CD8-positive, alpha-beta memory T cell (primary cell): ENCODE results near the gene EPGN. TPM values are rescaled to one million over a fixed set of nuclear protein-coding genes. Genes with fewer than 3 reads are reported as not detected.

ENCODE experiments used
- CTCF ChIA-PET: fragments of 350-600 bp; sonication (Branson Sonifier 250); formaldehyde crosslinking; loops from one replicate; lab custom pipeline; 2021; ENCODE audit warnings: antibody characterized with exemption; lab: Charles Lee
- POLR2A ChIA-PET: fragments of 350-600 bp; sonication (Branson Sonifier 250); formaldehyde crosslinking; loops from one replicate; lab custom pipeline; 2021; ENCODE audit warnings: antibody characterized with exemption; lab: Charles Lee
- DNase-seq, 5 donors: peaks; one replicate each; pipeline versions ENCODE4 v3.0.0 to v3.0.0-alpha.2; 2020 to 2022; ENCODE audit warnings: mixed read lengths in 1 of 5
- H3K27ac ChIP-seq: one replicate; pipeline ENCODE4 v1.7.0; 2013; ENCODE audit warnings: low read depth, mild to moderate bottlenecking, low read length, moderate library complexity
- H3K27me3 ChIP-seq: 2 replicates; pipeline ENCODE4 v1.7.0; 2013; ENCODE audit warnings: low read length, mild to moderate bottlenecking; ENCODE audit not compliant: insufficient read depth, poor library complexity, severe bottlenecking
- H3K36me3 ChIP-seq: 2 replicates; pipeline ENCODE4 v1.7.0; 2013; ENCODE audit warnings: mild to moderate bottlenecking, low read length, moderate library complexity; ENCODE audit not compliant: insufficient read depth
- H3K4me1 ChIP-seq: 2 replicates; pipeline ENCODE4 v1.7.0; 2013; ENCODE audit warnings: mild to moderate bottlenecking, low read length, moderate library complexity; ENCODE audit not compliant: insufficient read depth
- H3K4me3 ChIP-seq: 2 replicates; pipeline ENCODE4 v1.7.0; 2013; ENCODE audit warnings: mild to moderate bottlenecking, low read length
- H3K9me3 ChIP-seq: 2 replicates; pipeline ENCODE4 v1.7.0; 2013; ENCODE audit warnings: mild to moderate bottlenecking, low read length
- H3K27ac Mint-ChIP-seq, 8 donors: one replicate each; pipeline ENCODE4 v1.8.0; 2020 to 2021; ENCODE audit warnings: mixed read lengths in 8 of 8, mild to moderate bottlenecking in 6 of 8, inconsistent platforms in 3 of 8, moderate library complexity in 3 of 8
- H3K27me3 Mint-ChIP-seq, 2 donors: one replicate each; pipeline ENCODE4 v1.8.0; 2020 to 2021; ENCODE audit warnings: mixed read lengths in 2 of 2, mild to moderate bottlenecking in 1 of 2, moderate library complexity in 1 of 2
- H3K36me3 Mint-ChIP-seq, 3 donors: one replicate each; pipeline ENCODE4 v1.8.0; 2020 to 2021; ENCODE audit warnings: mixed read lengths in 3 of 3, inconsistent platforms in 1 of 3, mild to moderate bottlenecking in 1 of 3
- H3K4me1 Mint-ChIP-seq, 3 donors: one replicate each; pipeline ENCODE4 v1.8.0; 2020 to 2021; ENCODE audit warnings: mixed read lengths in 3 of 3, inconsistent platforms in 1 of 3, mild to moderate bottlenecking in 1 of 3
- H3K4me3 Mint-ChIP-seq, 7 donors: one replicate each; pipeline ENCODE4 v1.8.0; 2020 to 2021; ENCODE audit warnings: mixed read lengths in 7 of 7, mild to moderate bottlenecking in 6 of 7, moderate library complexity in 4 of 7, inconsistent platforms in 2 of 7
- H3K9me3 Mint-ChIP-seq, 5 donors: one replicate each; pipeline ENCODE4 v1.8.0; 2020 to 2022; ENCODE audit warnings: mixed read lengths in 5 of 5, mild to moderate bottlenecking in 3 of 5, moderate library complexity in 2 of 5, inconsistent platforms in 1 of 5
- polyA plus RNA-seq: library from polyadenylated mRNA; unstranded; fragments of 300-500 nt; fragmentation: Illumina TruSeq; gene quantifications from one replicate; pipeline ENCODE4 v1.2.3, GENCODE V29; 2021
- total RNA-seq, 2 experiments: library from RNA; stranded (reverse); gene quantifications; one replicate each; pipeline ENCODE4 v1.2.3, GENCODE V29; 2021

The EPGN gene
- total and polyA plus RNA-seq, 3 experiments from 2014 or later, result not detected

DNA sequence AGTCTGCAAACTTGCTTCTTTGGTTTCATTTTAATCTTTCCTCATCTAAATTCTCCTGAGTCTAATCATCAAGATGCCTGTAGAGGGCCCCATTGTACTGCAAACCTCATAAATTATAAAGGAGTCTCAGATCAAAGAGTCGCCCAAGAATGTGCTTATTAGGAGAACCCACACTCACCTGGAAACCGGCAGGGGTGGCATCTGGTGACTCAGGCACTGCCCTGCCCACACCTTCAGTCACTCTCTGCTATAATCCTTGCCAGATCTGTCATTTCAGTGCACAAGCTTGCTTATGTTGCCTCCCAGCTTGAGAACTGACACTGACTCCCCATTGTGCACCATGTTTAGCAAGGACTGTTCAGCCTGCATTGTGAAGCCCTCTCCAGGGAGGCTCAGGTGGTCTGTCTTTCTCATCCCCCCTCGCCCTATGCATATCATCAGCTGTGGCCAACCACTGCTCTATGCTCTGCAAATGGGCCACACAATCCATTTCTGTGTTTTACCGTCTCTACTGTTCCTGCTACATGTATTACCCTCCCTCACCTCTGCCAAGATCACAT is 12.4 kb downstream of the EPGN start:
- Mint-ChIP-seq H3K4me1 (no peaks in the 10 kb centered on the region), H3K27ac (no peak overlapping the region), H3K9me3 (no peaks in the 10 kb centered on the region), H3K36me3 (no peaks in the 10 kb centered on the region), H3K27me3 (peaks cover 2 to 19% of the 10 kb centered on the region in 2 donors), H3K4me3 (no peak overlapping the region)
- no peaks in the 10 kb centered on the region for H3K9me3 ChIP-seq
- H3K27me3 ChIP-seq, result no peaks in the 10 kb centered on the region
- no peaks in the 10 kb centered on the region for H3K36me3 ChIP-seq
- H3K27ac ChIP-seq, result no peak overlapping the region
- DNase-seq, result peak in 1 of 5 donors; percentile 3
- H3K4me1 ChIP-seq, result no peaks in the 10 kb centered on the region
- POLR2A ChIA-PET, result no interaction called here
- H3K4me3 ChIP-seq, result no peak overlapping the region
- CTCF ChIA-PET, result interaction anchor here (1.2 kb wide), 1 partner anchor 10 kb away, joined by 3 read pairs; no protein-coding TSS in a partner anchor

DNA sequence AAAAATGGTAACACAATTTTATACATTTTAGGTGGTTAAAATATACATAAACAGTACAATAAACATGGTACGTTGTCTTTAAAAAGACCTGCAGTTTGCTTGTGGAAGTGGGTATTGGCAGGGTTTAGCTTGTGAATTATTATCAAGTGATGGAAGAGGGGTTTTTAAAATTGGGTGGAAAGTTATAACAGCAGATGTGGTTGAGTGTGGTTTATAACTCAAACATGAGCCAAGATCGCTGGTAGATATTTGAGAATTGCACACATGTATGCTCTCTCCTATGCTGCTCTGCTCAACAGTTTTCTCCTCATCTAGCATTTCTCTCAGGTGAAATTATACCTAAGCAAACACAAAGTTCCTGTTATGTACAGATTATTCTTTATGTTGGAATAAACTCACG is 14.0 kb downstream of the EPGN start:
- no peak overlapping the region for H3K4me3 Mint-ChIP-seq
- no peaks in the 10 kb centered on the region for H3K4me1 Mint-ChIP-seq
- H3K27me3 Mint-ChIP-seq, result peaks cover 2 to 19% of the 10 kb centered on the region in 2 donors
- no peaks in the 10 kb centered on the region for H3K36me3 ChIP-seq
- no peaks in the 10 kb centered on the region for H3K27me3 ChIP-seq
- H3K9me3 ChIP-seq, result no peaks in the 10 kb centered on the region
- H3K27ac ChIP-seq, result no peak overlapping the region
- ChIA-PET CTCF (no interaction called here), POLR2A (no interaction called here)
- H3K4me3 ChIP-seq, result no peak overlapping the region
- DNase-seq, result no peak
- H3K9me3 Mint-ChIP-seq, result no peaks in the 10 kb centered on the region
- H3K36me3 Mint-ChIP-seq, result no peaks in the 10 kb centered on the region
- H3K27ac Mint-ChIP-seq, result no peak overlapping the region
- H3K4me1 ChIP-seq, result no peaks in the 10 kb centered on the region

DNA sequence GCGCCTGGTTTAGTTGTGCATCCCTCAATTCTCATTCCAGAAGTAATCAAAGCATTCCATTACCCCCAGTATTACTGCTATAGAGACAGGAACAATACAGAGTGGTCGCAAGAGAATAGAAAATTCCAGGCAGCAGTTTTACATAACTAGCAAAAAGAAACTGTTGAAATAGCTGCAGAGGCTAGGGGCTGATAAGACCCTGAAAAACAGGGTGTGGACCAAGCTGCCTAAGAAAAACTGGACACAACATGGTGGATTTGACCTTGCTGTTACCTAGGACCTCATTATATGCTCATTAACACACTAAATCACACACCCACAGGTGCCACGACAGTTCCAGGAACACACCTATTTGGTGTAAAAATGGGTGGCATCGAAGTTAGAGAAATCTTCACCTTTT is 15.4 kb downstream of the EPGN start:
- no peak overlapping the region for H3K4me3 Mint-ChIP-seq

DNA sequence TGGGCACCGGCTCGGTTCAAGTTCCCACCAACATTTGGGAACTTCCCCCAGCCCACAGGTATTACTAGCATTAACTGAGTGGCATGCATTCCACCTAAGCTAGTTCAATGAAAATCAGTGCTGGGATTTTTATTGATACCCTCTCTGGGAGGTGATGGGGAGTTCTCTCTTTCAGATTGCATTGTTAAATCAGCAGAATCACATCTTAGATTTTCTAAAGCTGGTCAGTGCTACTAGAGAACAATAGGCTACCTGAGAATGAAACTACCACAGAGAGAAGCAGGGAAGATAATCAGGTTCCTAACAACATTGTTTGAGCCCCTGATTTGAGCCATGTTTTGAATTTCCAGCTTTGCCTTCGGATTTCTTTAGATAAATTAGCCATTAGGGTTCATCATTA is 16.0 kb downstream of the EPGN start:
- Mint-ChIP-seq H3K4me1 (no peaks in the 10 kb centered on the region), H3K4me3 (no peak overlapping the region), H3K36me3 (no peaks in the 10 kb centered on the region), H3K27ac (no peak overlapping the region), H3K9me3 (no peaks in the 10 kb centered on the region), H3K27me3 (peaks cover 2 to 35% of the 10 kb centered on the region in 2 donors)
- no peaks in the 10 kb centered on the region for H3K9me3 ChIP-seq
- ChIA-PET CTCF (no interaction called here), POLR2A (no interaction called here)
- H3K27me3 ChIP-seq, result no peaks in the 10 kb centered on the region
- no peaks in the 10 kb centered on the region for H3K4me1 ChIP-seq
- H3K4me3 ChIP-seq, result no peak overlapping the region
- H3K27ac ChIP-seq, result no peak overlapping the region
- H3K36me3 ChIP-seq, result no peaks in the 10 kb centered on the region
- no peak for DNase-seq

More for the DNA sequence above, 15.4 kb downstream of the EPGN start:
- Histone ChIP-seq H3K36me3 (no peaks in the 10 kb centered on the region), H3K27me3 (no peaks in the 10 kb centered on the region), H3K4me3 (no peak overlapping the region), H3K27ac (no peak overlapping the region), H3K9me3 (no peaks in the 10 kb centered on the region), H3K4me1 (no peaks in the 10 kb centered on the region)
- POLR2A ChIA-PET, result no interaction called here
- no peaks in the 10 kb centered on the region for H3K9me3 Mint-ChIP-seq
- no peak for DNase-seq
- CTCF ChIA-PET, result no interaction called here
- H3K36me3 Mint-ChIP-seq, result no peaks in the 10 kb centered on the region
- H3K27me3 Mint-ChIP-seq, result peaks cover 2 to 29% of the 10 kb centered on the region in 2 donors
- H3K4me1 Mint-ChIP-seq, result no peaks in the 10 kb centered on the region
- H3K27ac Mint-ChIP-seq, result no peak overlapping the region

DNA sequence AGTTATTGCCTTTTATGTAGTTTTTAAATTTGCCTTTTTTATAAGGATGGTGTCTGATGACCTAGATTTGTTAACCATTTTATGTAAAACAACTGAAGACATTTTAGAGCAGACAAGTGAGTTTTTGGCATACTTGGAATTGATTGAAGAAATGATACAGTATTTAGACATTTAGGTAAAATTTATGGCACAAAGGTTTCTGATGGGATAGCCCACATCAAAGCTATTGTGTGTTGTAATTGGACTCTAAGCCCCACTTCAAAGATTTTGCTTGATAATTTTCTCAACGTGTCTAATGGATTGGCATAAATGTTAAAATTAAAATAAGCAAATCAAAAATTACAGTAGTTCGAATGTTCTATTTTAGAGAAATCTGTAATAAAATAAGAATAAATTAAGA is 17.6 kb downstream of the EPGN start:
- Histone ChIP-seq H3K27ac (no peak overlapping the region), H3K27me3 (no peaks in the 10 kb centered on the region), H3K36me3 (no peaks in the 10 kb centered on the region), H3K9me3 (no peaks in the 10 kb centered on the region), H3K4me1 (no peaks in the 10 kb centered on the region), H3K4me3 (no peak overlapping the region)
- CTCF ChIA-PET, result no interaction called here
- no peak for DNase-seq
- POLR2A ChIA-PET, result no interaction called here
- Mint-ChIP-seq H3K4me1 (no peaks in the 10 kb centered on the region), H3K27me3 (peaks cover 4 to 30% of the 10 kb centered on the region in 2 donors), H3K27ac (no peak overlapping the region), H3K9me3 (no peaks in the 10 kb centered on the region), H3K36me3 (no peaks in the 10 kb centered on the region), H3K4me3 (no peak overlapping the region)

DNA sequence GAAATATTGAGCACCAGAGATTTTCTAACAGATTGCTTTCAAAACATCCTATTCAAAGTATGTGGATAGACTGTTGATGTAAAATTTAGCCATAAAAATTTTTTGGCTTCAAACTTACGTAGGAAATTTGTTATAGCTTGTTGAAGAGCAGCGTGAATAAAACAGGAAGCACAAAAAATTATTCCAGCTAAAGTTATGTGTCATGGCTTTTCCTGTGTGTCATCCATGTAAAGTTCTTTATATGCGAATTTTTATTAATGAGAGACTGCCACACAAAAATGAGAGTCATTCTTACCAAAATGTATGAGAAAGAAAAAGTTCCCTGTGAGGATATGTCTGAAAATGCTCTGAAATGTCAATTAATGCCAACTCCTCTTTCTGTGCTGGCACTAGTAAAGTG is 19.5 kb downstream of the EPGN start:
- H3K36me3 Mint-ChIP-seq, result no peaks in the 10 kb centered on the region
- ChIA-PET CTCF (no interaction called here), POLR2A (no interaction called here)
- no peak overlapping the region for H3K4me3 Mint-ChIP-seq
- Histone ChIP-seq H3K9me3 (no peaks in the 10 kb centered on the region), H3K27me3 (no peaks in the 10 kb centered on the region), H3K36me3 (no peaks in the 10 kb centered on the region), H3K27ac (peak overlapping the region; percentile 52), H3K4me3 (no peak overlapping the region), H3K4me1 (no peaks in the 10 kb centered on the region)
- no peak for DNase-seq
- no peak overlapping the region for H3K27ac Mint-ChIP-seq
- no peaks in the 10 kb centered on the region for H3K9me3 Mint-ChIP-seq
- H3K4me1 Mint-ChIP-seq, result no peaks in the 10 kb centered on the region
- H3K27me3 Mint-ChIP-seq, result peaks cover 3 to 20% of the 10 kb centered on the region in 2 donors

DNA sequence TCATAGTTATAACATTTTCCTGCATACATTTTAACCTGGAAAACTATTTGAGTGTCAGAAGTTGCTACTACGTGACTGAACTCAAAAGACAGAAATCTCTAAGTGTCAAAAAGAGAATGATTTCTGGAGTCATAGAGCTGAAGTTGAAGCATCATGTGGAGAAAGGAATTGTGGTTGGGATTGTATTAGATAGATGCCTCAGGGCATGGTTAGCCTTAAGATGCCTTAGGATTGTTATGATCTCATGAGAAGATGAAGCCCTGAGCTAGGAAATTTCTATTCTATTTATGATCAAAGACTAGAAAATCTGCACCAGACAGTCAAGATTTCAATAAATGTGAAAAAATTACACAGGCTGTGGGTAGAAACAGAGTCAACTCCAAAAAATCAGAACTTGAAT is 20.2 kb downstream of the EPGN start:
- Histone ChIP-seq H3K27me3 (no peaks in the 10 kb centered on the region), H3K4me3 (no peak overlapping the region), H3K9me3 (no peaks in the 10 kb centered on the region), H3K36me3 (no peaks in the 10 kb centered on the region), H3K4me1 (no peaks in the 10 kb centered on the region), H3K27ac (peak overlapping the region; percentile 52)
- no peak for DNase-seq
- Mint-ChIP-seq H3K4me3 (no peak overlapping the region), H3K27ac (no peak overlapping the region), H3K4me1 (no peaks in the 10 kb centered on the region), H3K36me3 (no peaks in the 10 kb centered on the region), H3K9me3 (no peaks in the 10 kb centered on the region), H3K27me3 (peaks cover 3 to 18% of the 10 kb centered on the region in 2 donors)
- CTCF ChIA-PET, result no interaction called here
- POLR2A ChIA-PET, result no interaction called here

DNA sequence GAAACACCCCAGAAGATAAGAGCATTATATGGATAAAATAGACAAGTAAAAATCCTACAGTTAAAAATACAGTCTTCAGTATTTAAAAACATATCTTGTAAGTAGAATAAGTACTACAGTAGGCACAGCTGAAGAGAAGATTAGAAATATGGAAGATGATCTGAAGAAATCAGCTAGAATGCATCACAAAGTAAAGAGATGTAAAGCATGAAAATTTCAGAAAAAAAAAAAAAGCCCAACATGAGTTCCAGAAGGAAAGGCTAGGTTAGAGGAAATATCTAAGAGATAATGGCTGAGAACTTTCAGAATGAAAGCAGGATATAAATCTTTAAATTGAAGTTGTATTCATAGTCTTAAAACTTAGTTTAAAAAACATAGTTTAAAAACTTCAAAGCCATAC is 21.0 kb downstream of the EPGN start:
- peaks cover 3 to 18% of the 10 kb centered on the region in 2 donors for H3K27me3 Mint-ChIP-seq
- no peak overlapping the region for H3K4me3 ChIP-seq
- H3K4me1 Mint-ChIP-seq, result no peaks in the 10 kb centered on the region
- H3K27ac Mint-ChIP-seq, result no peak overlapping the region
- H3K9me3 ChIP-seq, result no peaks in the 10 kb centered on the region
- ChIA-PET CTCF (no interaction called here), POLR2A (no interaction called here)
- H3K9me3 Mint-ChIP-seq, result no peaks in the 10 kb centered on the region
- H3K4me3 Mint-ChIP-seq, result no peak overlapping the region
- DNase-seq, result no peak
- H3K36me3 ChIP-seq, result no peaks in the 10 kb centered on the region
- H3K27me3 ChIP-seq, result no peaks in the 10 kb centered on the region
- no peaks in the 10 kb centered on the region for H3K4me1 ChIP-seq
- peak overlapping the region; percentile 52 for H3K27ac ChIP-seq
- no peaks in the 10 kb centered on the region for H3K36me3 Mint-ChIP-seq
